Neural cell (in vitro differentiated cells): ENCODE results near the gene ANXA10. TPM values are rescaled to one million over a fixed set of nuclear protein-coding genes. Genes with fewer than 3 reads are reported as not detected.

Experiments used
- H2AFZ ChIP-seq: fragments of 200-600, 300-800 bp; sonication (generic), shearing (Covaris generic); 2 replicates; pipeline ENCODE4 v1.6.0; 2014; ENCODE audit warnings: low read depth, mild to moderate bottlenecking, antibody characterized with exemption, low read length, moderate library complexity
- H3F3A ChIP-seq: fragments of 200-600 bp; shearing (Covaris generic); 2 replicates; pipeline ENCODE4 v1.6.1; 2016; ENCODE audit warnings: mild to moderate bottlenecking, moderate library complexity, mixed read lengths, antibody characterized with exemption, low read length; ENCODE audit not compliant: insufficient read depth, poor library complexity, severe bottlenecking
- H3K27ac ChIP-seq: fragments of 200-600, 300-800 bp; sonication (generic), shearing (Covaris generic); 2 replicates; pipeline ENCODE4 v1.5.1; 2014; ENCODE audit warnings: mild to moderate bottlenecking, low read length, moderate library complexity
- H3K27me3 ChIP-seq: fragments of 300-800, 200-600 bp; sonication (generic), shearing (Covaris generic); 2 replicates; pipeline ENCODE4 v1.6.0; 2014; ENCODE audit warnings: mild to moderate bottlenecking, low read depth, low read length, moderate library complexity; ENCODE audit not compliant: insufficient read depth
- H3K36me3 ChIP-seq: fragments of 300-800, 200-600 bp; sonication (generic), shearing (Covaris generic); 2 replicates; pipeline ENCODE4 v1.5.1; 2014; ENCODE audit warnings: mild to moderate bottlenecking, antibody characterized with exemption, low read length, moderate library complexity; ENCODE audit not compliant: insufficient read depth
- H3K4me2 ChIP-seq: fragments of 300-800, 200-600 bp; sonication (generic), shearing (Covaris generic); 2 replicates; pipeline ENCODE4 v1.6.0; 2014; ENCODE audit warnings: mild to moderate bottlenecking, low read length
- H3K4me3 ChIP-seq: fragments of 300-800, 200-600 bp; sonication (generic), shearing (Covaris generic); 2 replicates; pipeline ENCODE4 v1.5.1; 2014; ENCODE audit warnings: mild to moderate bottlenecking, low read length, moderate library complexity
- H3K79me2 ChIP-seq: fragments of 200-600 bp; shearing (Covaris generic); replicated peaks from 2 replicates; pipeline ENCODE4 v1.6.0; 2014; ENCODE audit warnings: mild to moderate bottlenecking, low read length, moderate library complexity; ENCODE audit not compliant: insufficient read depth
- H3K9ac ChIP-seq: fragments of 300-800, 200-600 bp; sonication (generic), shearing (Covaris generic); 2 replicates; pipeline ENCODE4 v1.6.1; 2016; ENCODE audit warnings: mild to moderate bottlenecking, low read length, mixed read lengths
- H3K9me2 ChIP-seq: fragments of 200-600 bp; shearing (Covaris generic); 2 replicates; pipeline ENCODE4 v1.6.1; 2016; ENCODE audit warnings: mild to moderate bottlenecking, low read length, mixed read lengths; ENCODE audit not compliant: insufficient read depth
- H3K9me3 ChIP-seq: fragments of 200-600, 300-800 bp; sonication (generic), shearing (Covaris generic); 2 replicates; pipeline ENCODE4 v1.6.1; 2016; ENCODE audit warnings: mild to moderate bottlenecking, mixed run types, low read length, moderate library complexity, mixed read lengths
- H4K20me1 ChIP-seq: fragments of 200-600 bp; shearing (Covaris generic); 2 replicates; pipeline ENCODE4 v1.6.1; 2016; ENCODE audit warnings: mild to moderate bottlenecking, mixed run types; ENCODE audit not compliant: insufficient read depth
- EP300 ChIP-seq: fragments of 450-650 bp; conservative IDR thresholded peaks from 2 replicates; pipeline ENCODE4 v1.6.1; 2014; ENCODE audit warnings: antibody characterized with exemption, mild to moderate bottlenecking, moderate library complexity; ENCODE audit not compliant: poor library complexity, severe bottlenecking
- EZH2 ChIP-seq: fragments of 200-600, 300-800 bp; shearing (Covaris generic), sonication (generic); IDR thresholded peaks from 2 replicates; pipeline ENCODE4 v1.6.1; 2014; ENCODE audit warnings: antibody characterized with exemption, low read length, borderline replicate concordance, mild to moderate bottlenecking; ENCODE audit not compliant: insufficient read depth, poor library complexity, severe bottlenecking
- MXI1 ChIP-seq: fragments of 450-650 bp; conservative IDR thresholded peaks from 2 replicates; pipeline ENCODE4 v1.6.1; 2014; ENCODE audit warnings: antibody characterized with exemption, mild to moderate bottlenecking; ENCODE audit not compliant: poor library complexity, severe bottlenecking
- POLR2AphosphoS5 ChIP-seq: IDR thresholded peaks from 2 replicates; pipeline ENCODE4 v1.6.1; 2012
- RAD21 ChIP-seq: fragments of 450-650 bp; conservative IDR thresholded peaks from 2 replicates; pipeline ENCODE4 v1.6.1; 2014; ENCODE audit warnings: antibody characterized with exemption, mild to moderate bottlenecking, moderate library complexity
- SMC3 ChIP-seq: fragments of 450-650 bp; conservative IDR thresholded peaks from 2 replicates; pipeline ENCODE4 v1.6.1; 2014; ENCODE audit warnings: antibody characterized with exemption, mild to moderate bottlenecking, moderate library complexity; ENCODE audit not compliant: poor library complexity
- TAF1 ChIP-seq: IDR thresholded peaks from 2 replicates; pipeline ENCODE4 v1.6.1; 2012; ENCODE audit warnings: low read depth
- polyA plus RNA-seq: library from polyadenylated mRNA; depleted of rRNA; stranded (reverse); fragments of >200 nt; gene quantifications from 2 replicates; pipeline ENCODE4 v1.2.3, GENCODE V29; 2014
- TF ChIP-seq, protein P1 (sequence below): fragments of 450-650 bp; IDR thresholded peaks from 2 replicates; pipeline ENCODE4 v1.5.1; 2014; ENCODE audit warnings: antibody characterized with exemption, mild to moderate bottlenecking, moderate library complexity; ENCODE audit not compliant: poor library complexity, severe bottlenecking
- TF ChIP-seq, protein P2 (sequence below): IDR thresholded peaks from 2 replicates; pipeline ENCODE4 v1.6.1; 2012; ENCODE audit warnings: borderline replicate concordance

The ANXA10 gene
- polyA plus RNA-seq, 1 donor from 2014 or later, result not detected

DNA sequence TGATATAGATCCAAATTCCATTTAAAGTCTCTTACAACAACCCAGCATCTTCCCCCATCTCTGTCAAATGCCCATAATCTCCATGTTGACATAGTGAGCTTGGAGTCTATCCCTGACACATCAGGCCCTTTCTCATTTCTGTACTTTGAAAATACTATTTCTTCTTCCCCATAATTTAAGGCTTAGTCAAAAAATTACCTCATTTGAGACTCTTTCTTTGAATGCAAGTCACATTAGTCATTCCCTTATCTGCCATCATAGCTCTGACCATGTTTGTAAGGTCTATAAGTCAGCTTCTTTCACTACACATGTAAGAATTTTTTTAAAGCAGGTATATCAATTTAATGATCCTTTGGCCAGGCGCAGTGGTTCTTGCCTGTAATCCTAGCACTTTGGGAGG lies 126.3 kb downstream of the ANXA10 start:
- H3K9me3 ChIP-seq, result no peaks in the 10 kb centered on the region
- no peak for TF ChIP-seq EZH2
- H3K27me3 ChIP-seq, result no peaks in the 10 kb centered on the region
- no peaks in the 10 kb centered on the region for H3K36me3 ChIP-seq
- no peak overlapping the region for H3K4me2 ChIP-seq
- no peak overlapping the region for H2AFZ ChIP-seq
- no peaks in the 10 kb centered on the region for H3K9me2 ChIP-seq
- H3K4me3 ChIP-seq, result no peak overlapping the region
- H3K79me2 ChIP-seq, result no peaks in the 10 kb centered on the region
- no peak overlapping the region for H3K27ac ChIP-seq
- no peaks in the 10 kb centered on the region for H3F3A ChIP-seq
- no peaks in the 10 kb centered on the region for H4K20me1 ChIP-seq
- H3K9ac ChIP-seq, result no peak overlapping the region

DNA sequence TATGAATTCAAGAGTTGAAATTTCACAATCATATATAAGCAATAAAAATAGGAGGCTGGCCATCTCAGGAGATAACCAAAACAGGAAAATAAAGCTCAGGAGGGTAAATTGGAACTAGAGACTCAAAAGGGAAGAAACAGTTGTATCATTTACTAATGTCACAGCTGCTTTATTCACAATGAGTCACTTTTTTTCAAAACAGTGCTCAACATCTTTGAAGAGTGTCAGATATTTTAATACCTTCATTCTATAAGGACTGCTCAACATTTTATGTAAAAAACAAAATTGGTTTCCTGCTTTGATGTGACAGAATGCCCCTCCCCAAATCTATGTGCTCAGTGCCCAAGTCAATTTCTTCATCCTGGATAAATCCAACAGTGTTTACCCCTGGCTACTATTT lies 128.6 kb downstream of the ANXA10 start:
- Histone ChIP-seq H3K27ac (no peak overlapping the region), H3K79me2 (no peaks in the 10 kb centered on the region), H3K9me3 (no peaks in the 10 kb centered on the region), H3K9me2 (no peaks in the 10 kb centered on the region), H4K20me1 (no peaks in the 10 kb centered on the region), H2AFZ (no peak overlapping the region), H3K27me3 (no peaks in the 10 kb centered on the region), H3K36me3 (no peaks in the 10 kb centered on the region), H3K4me2 (no peak overlapping the region), H3K4me3 (no peak overlapping the region), H3F3A (no peaks in the 10 kb centered on the region), H3K9ac (no peak overlapping the region)
- no peak for TF ChIP-seq EP300

DNA sequence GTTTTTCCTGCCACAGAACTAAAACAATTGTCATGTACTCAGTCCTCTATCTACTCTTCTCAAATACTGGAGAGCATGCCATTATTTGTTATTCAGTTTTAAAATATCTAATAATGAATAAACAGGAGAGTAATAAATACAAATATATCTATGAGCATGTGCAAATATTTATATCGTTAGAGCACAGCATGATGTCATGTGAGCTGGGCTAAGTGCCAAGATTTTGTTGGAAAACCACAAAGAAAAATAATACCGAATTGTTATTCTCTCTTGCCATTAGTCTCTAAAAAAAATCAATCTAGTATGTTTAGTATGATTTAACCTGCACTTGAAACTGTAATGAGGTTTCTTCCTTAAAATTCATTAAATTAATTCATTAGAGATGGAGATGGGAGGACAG lies 129.0 kb downstream of the ANXA10 start:
- Histone ChIP-seq H3K4me2 (no peak overlapping the region), H3K79me2 (no peaks in the 10 kb centered on the region), H3K4me3 (no peak overlapping the region), H3F3A (no peaks in the 10 kb centered on the region), H3K27me3 (no peaks in the 10 kb centered on the region), H3K27ac (no peak overlapping the region), H3K36me3 (no peaks in the 10 kb centered on the region), H3K9ac (no peak overlapping the region), H3K9me2 (no peaks in the 10 kb centered on the region), H3K9me3 (no peaks in the 10 kb centered on the region), H2AFZ (no peak overlapping the region), H4K20me1 (no peaks in the 10 kb centered on the region)
- TF ChIP-seq MXI1 (no peak), SMC3 (no peak), TAF1 (no peak), EZH2 (no peak), EP300 (no peak), POLR2AphosphoS5 (no peak), RAD21 (no peak)
- TF ChIP-seq, protein P1, sequence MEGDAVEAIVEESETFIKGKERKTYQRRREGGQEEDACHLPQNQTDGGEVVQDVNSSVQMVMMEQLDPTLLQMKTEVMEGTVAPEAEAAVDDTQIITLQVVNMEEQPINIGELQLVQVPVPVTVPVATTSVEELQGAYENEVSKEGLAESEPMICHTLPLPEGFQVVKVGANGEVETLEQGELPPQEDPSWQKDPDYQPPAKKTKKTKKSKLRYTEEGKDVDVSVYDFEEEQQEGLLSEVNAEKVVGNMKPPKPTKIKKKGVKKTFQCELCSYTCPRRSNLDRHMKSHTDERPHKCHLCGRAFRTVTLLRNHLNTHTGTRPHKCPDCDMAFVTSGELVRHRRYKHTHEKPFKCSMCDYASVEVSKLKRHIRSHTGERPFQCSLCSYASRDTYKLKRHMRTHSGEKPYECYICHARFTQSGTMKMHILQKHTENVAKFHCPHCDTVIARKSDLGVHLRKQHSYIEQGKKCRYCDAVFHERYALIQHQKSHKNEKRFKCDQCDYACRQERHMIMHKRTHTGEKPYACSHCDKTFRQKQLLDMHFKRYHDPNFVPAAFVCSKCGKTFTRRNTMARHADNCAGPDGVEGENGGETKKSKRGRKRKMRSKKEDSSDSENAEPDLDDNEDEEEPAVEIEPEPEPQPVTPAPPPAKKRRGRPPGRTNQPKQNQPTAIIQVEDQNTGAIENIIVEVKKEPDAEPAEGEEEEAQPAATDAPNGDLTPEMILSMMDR, result no peak
- TF ChIP-seq, protein P2, sequence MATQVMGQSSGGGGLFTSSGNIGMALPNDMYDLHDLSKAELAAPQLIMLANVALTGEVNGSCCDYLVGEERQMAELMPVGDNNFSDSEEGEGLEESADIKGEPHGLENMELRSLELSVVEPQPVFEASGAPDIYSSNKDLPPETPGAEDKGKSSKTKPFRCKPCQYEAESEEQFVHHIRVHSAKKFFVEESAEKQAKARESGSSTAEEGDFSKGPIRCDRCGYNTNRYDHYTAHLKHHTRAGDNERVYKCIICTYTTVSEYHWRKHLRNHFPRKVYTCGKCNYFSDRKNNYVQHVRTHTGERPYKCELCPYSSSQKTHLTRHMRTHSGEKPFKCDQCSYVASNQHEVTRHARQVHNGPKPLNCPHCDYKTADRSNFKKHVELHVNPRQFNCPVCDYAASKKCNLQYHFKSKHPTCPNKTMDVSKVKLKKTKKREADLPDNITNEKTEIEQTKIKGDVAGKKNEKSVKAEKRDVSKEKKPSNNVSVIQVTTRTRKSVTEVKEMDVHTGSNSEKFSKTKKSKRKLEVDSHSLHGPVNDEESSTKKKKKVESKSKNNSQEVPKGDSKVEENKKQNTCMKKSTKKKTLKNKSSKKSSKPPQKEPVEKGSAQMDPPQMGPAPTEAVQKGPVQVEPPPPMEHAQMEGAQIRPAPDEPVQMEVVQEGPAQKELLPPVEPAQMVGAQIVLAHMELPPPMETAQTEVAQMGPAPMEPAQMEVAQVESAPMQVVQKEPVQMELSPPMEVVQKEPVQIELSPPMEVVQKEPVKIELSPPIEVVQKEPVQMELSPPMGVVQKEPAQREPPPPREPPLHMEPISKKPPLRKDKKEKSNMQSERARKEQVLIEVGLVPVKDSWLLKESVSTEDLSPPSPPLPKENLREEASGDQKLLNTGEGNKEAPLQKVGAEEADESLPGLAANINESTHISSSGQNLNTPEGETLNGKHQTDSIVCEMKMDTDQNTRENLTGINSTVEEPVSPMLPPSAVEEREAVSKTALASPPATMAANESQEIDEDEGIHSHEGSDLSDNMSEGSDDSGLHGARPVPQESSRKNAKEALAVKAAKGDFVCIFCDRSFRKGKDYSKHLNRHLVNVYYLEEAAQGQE, result no peak

Other genes with a start within 250 kb of the ANXA10 start
- gene DDX60, start 226.2 kb downstream of the ANXA10 start, polyA plus RNA-seq, result not detected in 2 replicates